Prostate gland (tissue), 2 donors: ENCODE results near the gene MRPL33. TPM values are rescaled to one million over a fixed set of nuclear protein-coding genes. Genes with fewer than 3 reads are reported as not detected.

Experiments used
- DNase-seq: peaks from one replicate; pipeline ENCODE4 v3.0.0-alpha.2; 2019; ENCODE audit warnings: low spot score
- H3K27ac ChIP-seq, 2 donors: fragments of 200-600 bp; sonication (generic); 2 replicates each; pipeline ENCODE4 v1.5.1; 2017 to 2019
- H3K27me3 ChIP-seq: fragments of 200-600 bp; sonication (generic); replicated peaks from 2 replicates; pipeline ENCODE4 v1.5.1; 2019; ENCODE audit not compliant: insufficient read depth
- H3K36me3 ChIP-seq, 2 donors: fragments of 200-600 bp; sonication (generic); 1 replicate in 1 of 2; 2 replicates in 1 of 2; pipeline versions ENCODE4 v1.5.1 to v1.8.1; 2017 to 2019
- H3K4me1 ChIP-seq: fragments of 200-600 bp; sonication (generic); replicated peaks from 2 replicates; pipeline ENCODE4 v1.5.1; 2019
- H3K4me3 ChIP-seq, 2 donors: fragments of 200-600 bp; sonication (generic); 2 replicates each; pipeline ENCODE4 v1.5.1; 2017 to 2019
- H3K9me3 ChIP-seq: fragments of 200-600 bp; sonication (generic); 2 replicates; pipeline ENCODE4 v1.5.1; 2017
- CTCF ChIP-seq, 4 experiments: fragments of 200-600 bp in 2 of 4; fragments of 450-650 bp in 2 of 4; sonication (generic) in 2 of 4; IDR thresholded peaks; 1 replicate in 3 of 4; 2 replicates in 1 of 4; pipeline ENCODE4 v1.5.1; 2016 to 2019; ENCODE audit warnings: antibody characterized with exemption in 4 of 4, mild to moderate bottlenecking in 2 of 4, moderate library complexity in 2 of 4
- POLR2A ChIP-seq: fragments of 450-650 bp; IDR thresholded peaks from one replicate; pipeline ENCODE4 v1.6.1; 2016; ENCODE audit warnings: antibody characterized with exemption, mild to moderate bottlenecking
- POLR2AphosphoS5 ChIP-seq: sonication (generic); formaldehyde crosslinking; IDR thresholded peaks from one replicate; pipeline ENCODE4 v1.6.1; 2017; ENCODE audit warnings: antibody characterized with exemption
- WGBS: methylation state at CpG from one replicate; pipeline ENCODE4 v1.1.5; 2018; 5-methylcytosine and 5-hydroxymethylcytosine counted together
- intact Hi-C: fragments of 100-400 bp; cut with DNase I; formaldehyde crosslinking; loops from one replicate; pipeline ENCODE4 v1.14.2; 2022
- total RNA-seq, 2 donors: library from RNA; depleted of rRNA; stranded (reverse); fragments of >200 nt; gene quantifications; one replicate each; pipeline ENCODE4 v1.1.0, GENCODE V29; 2016

The MRPL33 gene
- total RNA-seq, 2 donors from 2014 or later: 140 to 186 TPM

- peak overlapping the region; percentile 62 to 79 for H3K4me3 ChIP-seq
- peaks cover 9% of the 10 kb centered on the region for H3K4me1 ChIP-seq
Observed at GRCh38 chr2:27772804-27773203, 1.3 kb downstream of the MRPL33 start.

GRCh38 chr2:27773959-27774358 lies 2.4 kb downstream of the MRPL33 start:
- H3K4me1 ChIP-seq: peaks cover 9% of the 10 kb centered on the region
- no peak overlapping the region for H3K27ac ChIP-seq
- no peak for TF ChIP-seq POLR2AphosphoS5
- no peak for TF ChIP-seq CTCF (IDR thresholded peaks at IDR 0.05)
- no peak for TF ChIP-seq POLR2A
- no peaks in the 10 kb centered on the region for H3K36me3 ChIP-seq
- intact Hi-C loops: loop anchor here (2.0 to 5.0 kb wide), 3 partner anchors 52 to 623 kb away; no protein-coding TSS in a partner anchor
- H3K9me3 ChIP-seq: no peaks in the 10 kb centered on the region
- 81% methylated on average over 5 of the region's 5 CpGs for WGBS
- H3K4me3 ChIP-seq: no peak overlapping the region
- no peaks in the 10 kb centered on the region for H3K27me3 ChIP-seq
- DNase-seq: no peak

More at GRCh38 chr2:27772804-27773203, 1.3 kb downstream of the MRPL33 start:
- no peak for DNase-seq
- H3K27ac ChIP-seq: peak overlapping the region; percentile 79 to 90
- 7% methylated on average over 2 of the region's 2 CpGs for WGBS
- no peaks in the 10 kb centered on the region for H3K9me3 ChIP-seq
- no peaks in the 10 kb centered on the region for H3K36me3 ChIP-seq
- no peaks in the 10 kb centered on the region for H3K27me3 ChIP-seq
- no peak for TF ChIP-seq POLR2AphosphoS5
- TF ChIP-seq CTCF (IDR thresholded peaks at IDR 0.05): no peak
- intact Hi-C loops: loop anchor here (2.0 to 5.0 kb wide), 3 partner anchors 51 to 624 kb away; no protein-coding TSS in a partner anchor

GRCh38 chr2:27776097-27776496 lies 4.6 kb downstream of the MRPL33 start:
- no peak for TF ChIP-seq CTCF (IDR thresholded peaks at IDR 0.05)
- TF ChIP-seq POLR2AphosphoS5: peak; percentile 62
- Histone ChIP-seq H3K27me3 (no peaks in the 10 kb centered on the region), H3K4me1 (peaks cover 9% of the 10 kb centered on the region), H3K4me3 (no peak overlapping the region), H3K9me3 (no peaks in the 10 kb centered on the region), H3K36me3 (no peaks in the 10 kb centered on the region), H3K27ac (peak overlapping the region; percentile 40 to 62)
- 20% methylated on average over 8 of the region's 8 CpGs for WGBS
- peak; percentile 46 for DNase-seq
- intact Hi-C loops: no loop called here

GRCh38 chr2:27776696-27777095 lies 5.2 kb downstream of the MRPL33 start:
- peaks cover 9% of the 10 kb centered on the region for H3K4me1 ChIP-seq
- no peak for TF ChIP-seq POLR2AphosphoS5
- TF ChIP-seq CTCF (IDR thresholded peaks at IDR 0.05): no peak
- TF ChIP-seq POLR2A: no peak

GRCh38 chr2:27779417-27780055 lies 8.0 kb downstream of the MRPL33 start:
- intact Hi-C loops: no loop called here
- Histone ChIP-seq H3K27ac (peak overlapping the region; percentile 76 to 84), H3K27me3 (no peaks in the 10 kb centered on the region), H3K4me1 (peaks cover 4% of the 10 kb centered on the region), H3K9me3 (no peaks in the 10 kb centered on the region), H3K4me3 (no peak overlapping the region), H3K36me3 (no peaks in the 10 kb centered on the region)
- DNase-seq: no peak
- TF ChIP-seq POLR2AphosphoS5 (peak; percentile 60), CTCF (IDR thresholded peaks at IDR 0.05) (no peak)
- 39% methylated on average over 5 of the region's 5 CpGs for WGBS

More at GRCh38 chr2:27776696-27777095, 5.2 kb downstream of the MRPL33 start:
- no peaks in the 10 kb centered on the region for H3K36me3 ChIP-seq
- 73% methylated on average over 3 of the region's 3 CpGs for WGBS
- no peaks in the 10 kb centered on the region for H3K27me3 ChIP-seq
- H3K27ac ChIP-seq: peak overlapping the region; percentile 40 to 62
- H3K4me3 ChIP-seq: no peak overlapping the region
- intact Hi-C loops: no loop called here
- no peaks in the 10 kb centered on the region for H3K9me3 ChIP-seq
- DNase-seq: no peak
